Naive thymus-derived CD8-positive, alpha-beta T cell (primary cell): ENCODE results near the gene JMJD7. TPM values are rescaled to one million over a fixed set of nuclear protein-coding genes. Genes with fewer than 3 reads are reported as not detected.

Experiments
- ATAC-seq, 2 donors: fragments of 150-1000 bp; cut with Tn5 transposase in 1 of 2; sonication (Bioruptor Pico), chemical (Tn5 transposase) in 1 of 2; 1 replicate in 1 of 2; 2 replicates in 1 of 2; pipeline ENCODE4 v1.10.0; 2021; ENCODE audit warnings: mild to moderate bottlenecking in 2 of 2, moderate library complexity in 2 of 2
- POLR2A ChIA-PET: fragments of 350-600 bp; sonication (Branson Sonifier 250); formaldehyde crosslinking; loops from one replicate; lab custom pipeline; 2021; ENCODE audit warnings: antibody characterized with exemption; lab: Charles Lee
- DNase-seq, 10 donors: peaks; one replicate each; pipeline versions ENCODE4 v3.0.0 to v3.0.0-alpha.2; 2020 to 2022
- H3K27ac Mint-ChIP-seq, 10 donors: one replicate each; pipeline ENCODE4 v1.8.0; 2020 to 2022; ENCODE audit warnings: mild to moderate bottlenecking in 10 of 10, mixed read lengths in 10 of 10, moderate library complexity in 4 of 10, inconsistent platforms in 1 of 10
- H3K27me3 Mint-ChIP-seq, 5 donors: one replicate each; pipeline ENCODE4 v1.8.0; 2021 to 2022; ENCODE audit warnings: mixed read lengths in 5 of 5
- H3K36me3 Mint-ChIP-seq, 3 donors: one replicate each; pipeline ENCODE4 v1.8.0; 2020 to 2022; ENCODE audit warnings: mixed read lengths in 3 of 3, mild to moderate bottlenecking in 2 of 3, inconsistent platforms in 1 of 3
- H3K4me1 Mint-ChIP-seq, 4 donors: one replicate each; pipeline ENCODE4 v1.8.0; 2021 to 2022; ENCODE audit warnings: mixed read lengths in 4 of 4
- H3K4me3 Mint-ChIP-seq, 10 donors: one replicate each; pipeline ENCODE4 v1.8.0; 2020 to 2022; ENCODE audit warnings: mild to moderate bottlenecking in 10 of 10, mixed read lengths in 10 of 10, moderate library complexity in 6 of 10, inconsistent platforms in 1 of 10
- H3K9me3 Mint-ChIP-seq, 9 donors: one replicate each; pipeline ENCODE4 v1.8.0; 2020 to 2022; ENCODE audit warnings: mixed read lengths in 9 of 9, mild to moderate bottlenecking in 3 of 9, inconsistent platforms in 1 of 9, moderate library complexity in 1 of 9
- polyA plus RNA-seq, 3 donors: library from polyadenylated mRNA; unstranded; fragments of 300-500 nt; fragmentation: Illumina TruSeq; gene quantifications; one replicate each; pipeline ENCODE4 v1.2.3, GENCODE V29; 2021
- total RNA-seq, 8 experiments: library from RNA in 2 of 8; stranded (reverse) in 2 of 8; gene quantifications; one replicate each; pipeline ENCODE4 v1.2.3 and lab custom pipeline; 2021 to 2026

JMJD7 gene
- total and polyA plus RNA-seq, 5 experiments from 2014 or later = 19.1 to 81.4 (median 22.6) TPM

- DNase-seq (no peak), ATAC-seq (no peak)
- H3K4me1 Mint-ChIP-seq = peaks cover 6 to 20% (median 12%) of the 10 kb centered on the region in 4 donors
- H3K9me3 Mint-ChIP-seq = no peaks in the 10 kb centered on the region
- POLR2A ChIA-PET = no interaction called here
- no peak overlapping the region for H3K4me3 Mint-ChIP-seq
- H3K27ac Mint-ChIP-seq = peak overlapping the region; percentile 58 to 95 (median 84)
- H3K36me3 Mint-ChIP-seq = peaks cover 0 to 34% (median 7%) of the 10 kb centered on the region in 3 donors
- H3K27me3 Mint-ChIP-seq = no peaks in the 10 kb centered on the region
Measured at GRCh38 chr15:41804361-41804760, 23.5 kb upstream of the JMJD7 start.

GRCh38 chr15:41804916-41805666, 22.8 kb upstream of the JMJD7 start:
- Mint-ChIP-seq H3K36me3 (peaks cover 0 to 27% (median 4%) of the 10 kb centered on the region in 3 donors), H3K27me3 (no peaks in the 10 kb centered on the region), H3K4me3 (peak overlapping the region in 2 of 10 donors; percentile 56 to 69), H3K27ac (peak overlapping the region; percentile 66 to 95 (median 85)), H3K9me3 (no peaks in the 10 kb centered on the region), H3K4me1 (peaks cover 10 to 27% (median 17%) of the 10 kb centered on the region in 4 donors)
- no peak for DNase-seq
- POLR2A ChIA-PET = no interaction called here
- ATAC-seq = peak in 1 of 2 donors; percentile 43

GRCh38 chr15:41805711-41806110, 22.2 kb upstream of the JMJD7 start:
- peaks cover 0 to 21% (median 0%) of the 10 kb centered on the region in 3 donors for H3K36me3 Mint-ChIP-seq
- H3K4me1 Mint-ChIP-seq = peaks cover 13 to 31% (median 18%) of the 10 kb centered on the region in 4 donors
- POLR2A ChIA-PET = no interaction called here
- DNase-seq (no peak), ATAC-seq (no peak)
- peak overlapping the region in 6 of 10 donors; percentile 15 to 72 (median 46) for H3K27ac Mint-ChIP-seq
- no peaks in the 10 kb centered on the region for H3K27me3 Mint-ChIP-seq
- H3K4me3 Mint-ChIP-seq = no peak overlapping the region
- no peaks in the 10 kb centered on the region for H3K9me3 Mint-ChIP-seq

- H3K27me3 Mint-ChIP-seq = no peaks in the 10 kb centered on the region
- POLR2A ChIA-PET = no interaction called here
- DNase-seq = no peak
- H3K4me1 Mint-ChIP-seq = peaks cover 14 to 39% (median 24%) of the 10 kb centered on the region in 4 donors
- peaks cover 0 to 12% (median 0%) of the 10 kb centered on the region in 3 donors for H3K36me3 Mint-ChIP-seq
- no peak overlapping the region for H3K4me3 Mint-ChIP-seq
- H3K27ac Mint-ChIP-seq = peak overlapping the region in 3 of 10 donors; percentile 0 to 35 (median 15)
- no peak for ATAC-seq
- H3K9me3 Mint-ChIP-seq = no peaks in the 10 kb centered on the region
Measured at GRCh38 chr15:41806291-41807181, 21.4 kb upstream of the JMJD7 start.

- Mint-ChIP-seq H3K27me3 (no peaks in the 10 kb centered on the region), H3K9me3 (no peaks in the 10 kb centered on the region), H3K36me3 (peaks cover 0 to 16% (median 3%) of the 10 kb centered on the region in 3 donors), H3K4me1 (peaks cover 15 to 39% (median 27%) of the 10 kb centered on the region in 4 donors), H3K4me3 (peak overlapping the region in 1 of 10 donors; percentile 8), H3K27ac (peak overlapping the region in 2 of 10 donors; percentile 22 to 52)
- ATAC-seq = no peak
- no peak for DNase-seq
- POLR2A ChIA-PET = interaction anchor here (4.5 kb wide), 1 partner anchor 35 kb away, joined by 37 read pairs; the partner anchor contains the start of gene MAPKBP1
Measured at GRCh38 chr15:41809121-41809520, 18.8 kb upstream of the JMJD7 start.

GRCh38 chr15:41809526-41810220, 18.2 kb upstream of the JMJD7 start:
- peak in 1 of 2 donors; percentile 51 for ATAC-seq
- DNase-seq = peak in 1 of 10 donors; percentile 33
- H3K36me3 Mint-ChIP-seq = peaks cover 0 to 18% (median 3%) of the 10 kb centered on the region in 3 donors
- H3K4me3 Mint-ChIP-seq = no peak overlapping the region
- H3K27me3 Mint-ChIP-seq = no peaks in the 10 kb centered on the region
- H3K27ac Mint-ChIP-seq = peak overlapping the region in 4 of 10 donors; percentile 26 to 85 (median 62)
- H3K9me3 Mint-ChIP-seq = no peaks in the 10 kb centered on the region
- peaks cover 12 to 33% (median 24%) of the 10 kb centered on the region in 4 donors for H3K4me1 Mint-ChIP-seq
- POLR2A ChIA-PET = interaction anchor here (0.7 to 4.5 kb wide), 3 partner anchors 36 to 126 kb away, joined by 3 to 37 read pairs (median 6); partner anchors contain the start of gene MAPKBP1

- H3K36me3 Mint-ChIP-seq = peaks cover 1 to 22% (median 3%) of the 10 kb centered on the region in 3 donors
- DNase-seq = no peak
- no peak overlapping the region for H3K4me3 Mint-ChIP-seq
- POLR2A ChIA-PET = interaction anchor here (0.7 to 4.5 kb wide), 6 partner anchors 16 to 253 kb away, joined by 3 to 37 read pairs (median 4); partner anchors contain the start of gene MAPKBP1
- peak overlapping the region in 4 of 10 donors; percentile 48 to 66 (median 56) for H3K27ac Mint-ChIP-seq
- peaks cover 9 to 23% (median 20%) of the 10 kb centered on the region in 4 donors for H3K4me1 Mint-ChIP-seq
- H3K9me3 Mint-ChIP-seq = no peaks in the 10 kb centered on the region
- ATAC-seq = peak; percentile 9 to 13
- no peaks in the 10 kb centered on the region for H3K27me3 Mint-ChIP-seq
Measured at GRCh38 chr15:41810651-41811431, 17.1 kb upstream of the JMJD7 start.

- H3K27ac Mint-ChIP-seq = peak overlapping the region in 2 of 10 donors; percentile 48 to 57
- no peaks in the 10 kb centered on the region for H3K27me3 Mint-ChIP-seq
- ATAC-seq = peak; percentile 90 to 98
- no peak overlapping the region for H3K4me3 Mint-ChIP-seq
- H3K9me3 Mint-ChIP-seq = no peaks in the 10 kb centered on the region
- POLR2A ChIA-PET = interaction anchor here (1.3 to 4.5 kb wide), 5 partner anchors 15 to 254 kb away, joined by 3 to 37 read pairs (median 4); partner anchors contain the start of gene MAPKBP1
- H3K4me1 Mint-ChIP-seq = peaks cover 9 to 21% (median 20%) of the 10 kb centered on the region in 4 donors
- DNase-seq = peak; percentile 61 to 86 (median 72)
- H3K36me3 Mint-ChIP-seq = peaks cover 3 to 30% (median 5%) of the 10 kb centered on the region in 3 donors
Measured at GRCh38 chr15:41811432-41812195, 16.3 kb upstream of the JMJD7 start.

- Mint-ChIP-seq H3K4me1 (peaks cover 9 to 21% (median 20%) of the 10 kb centered on the region in 4 donors), H3K27ac (no peak overlapping the region), H3K27me3 (no peaks in the 10 kb centered on the region), H3K4me3 (no peak overlapping the region), H3K9me3 (no peaks in the 10 kb centered on the region), H3K36me3 (peaks cover 5 to 43% (median 10%) of the 10 kb centered on the region in 3 donors)
- ATAC-seq = no peak
- POLR2A ChIA-PET = interaction anchor here (1.1 to 4.5 kb wide), 3 partner anchors 11 to 255 kb away, joined by 3 to 37 read pairs (median 4); partner anchors contain the start of gene MAPKBP1
- no peak for DNase-seq
Measured at GRCh38 chr15:41812820-41813375, 15.0 kb upstream of the JMJD7 start.

GRCh38 chr15:41813426-41813825, 14.5 kb upstream of the JMJD7 start:
- ATAC-seq = no peak
- Mint-ChIP-seq H3K27me3 (no peaks in the 10 kb centered on the region), H3K4me3 (no peak overlapping the region), H3K36me3 (peaks cover 5 to 46% (median 12%) of the 10 kb centered on the region in 3 donors), H3K4me1 (peaks cover 9 to 21% (median 20%) of the 10 kb centered on the region in 4 donors), H3K9me3 (no peaks in the 10 kb centered on the region), H3K27ac (peak overlapping the region in 1 of 10 donors; percentile 27)
- POLR2A ChIA-PET = interaction anchor here (1.1 to 4.5 kb wide), 2 partner anchors 12 to 39 kb away, joined by 3 to 37 read pairs; partner anchors contain the start of gene MAPKBP1
- no peak for DNase-seq
